T-helper 22 cell (primary cell): ENCODE results near the gene CACNG5.

Source experiments
- DNase-seq: peaks from one replicate; pipeline ENCODE4 v3.0.0-alpha.2; 2020; ENCODE audit warnings: low read depth

The CACNG5 gene

GRCh38 chr17:66826856-66827255 is 8.1 kb upstream of the CACNG5 start:
- no peak for DNase-seq

- DNase-seq, result no peak
Measured at GRCh38 chr17:66829386-66829864, 5.5 kb upstream of the CACNG5 start.

- DNase-seq, result no peak
Measured at GRCh38 chr17:66829883-66830282, 5.0 kb upstream of the CACNG5 start.

GRCh38 chr17:66830451-66830850 is 4.5 kb upstream of the CACNG5 start:
- DNase-seq, result no peak

- no peak for DNase-seq
Measured at GRCh38 chr17:66831383-66832210, 3.3 kb upstream of the CACNG5 start.

GRCh38 chr17:66833201-66833600 is 1.7 kb upstream of the CACNG5 start:
- no peak for DNase-seq

- no peak for DNase-seq
Measured at GRCh38 chr17:66834426-66834918, 445 bp upstream of the CACNG5 start.

GRCh38 chr17:66835476-66835875 is 559 bp downstream of the CACNG5 start:
- no peak for DNase-seq

GRCh38 chr17:66836063-66837005 is 1.4 kb downstream of the CACNG5 start:
- DNase-seq, result no peak

GRCh38 chr17:66837226-66837625 is 2.3 kb downstream of the CACNG5 start:
- no peak for DNase-seq

GRCh38 chr17:66837885-66838665 is 3.2 kb downstream of the CACNG5 start:
- DNase-seq, result no peak

GRCh38 chr17:66839616-66840015 is 4.7 kb downstream of the CACNG5 start:
- no peak for DNase-seq

GRCh38 chr17:66840061-66840460 is 5.1 kb downstream of the CACNG5 start:
- DNase-seq, result no peak

GRCh38 chr17:66841328-66841727 is 6.4 kb downstream of the CACNG5 start:
- DNase-seq, result no peak

GRCh38 chr17:66841744-66842143 is 6.8 kb downstream of the CACNG5 start:
- no peak for DNase-seq

GRCh38 chr17:66842505-66842904 is 7.6 kb downstream of the CACNG5 start:
- DNase-seq, result no peak

GRCh38 chr17:66842959-66843358 is 8.0 kb downstream of the CACNG5 start:
- DNase-seq, result no peak

GRCh38 chr17:66843627-66844026 is 8.7 kb downstream of the CACNG5 start:
- DNase-seq, result no peak

- DNase-seq, result no peak
Measured at GRCh38 chr17:66847704-66848103, 12.8 kb downstream of the CACNG5 start.

- DNase-seq, result no peak
Measured at GRCh38 chr17:66848496-66848895, 13.6 kb downstream of the CACNG5 start.

- DNase-seq, result no peak
Measured at GRCh38 chr17:66849032-66849655, 14.2 kb downstream of the CACNG5 start.
